Glutamatergic neuron (in vitro differentiated cells): ENCODE measurements around the gene ELN. TPM values are rescaled to one million over a fixed set of nuclear protein-coding genes. Genes with fewer than 3 reads are reported as not detected.

Experiments used
- DNase-seq: peaks from one replicate; pipeline ENCODE4 v3.0.0; 2022
- H3K27ac Mint-ChIP-seq: one replicate; pipeline ENCODE4 v1.8.0; 2020; ENCODE audit warnings: mild to moderate bottlenecking, mixed read lengths, inconsistent platforms; ENCODE audit not compliant: unreplicated experiment
- H3K27me3 Mint-ChIP-seq: one replicate; pipeline ENCODE4 v1.8.0; 2020; ENCODE audit warnings: mild to moderate bottlenecking, moderate library complexity, mixed read lengths, inconsistent platforms; ENCODE audit not compliant: unreplicated experiment
- H3K36me3 Mint-ChIP-seq: one replicate; pipeline ENCODE4 v1.8.0; 2020; ENCODE audit warnings: mild to moderate bottlenecking, mixed read lengths, inconsistent platforms; ENCODE audit not compliant: unreplicated experiment
- H3K4me1 Mint-ChIP-seq: one replicate; pipeline ENCODE4 v1.8.0; 2020; ENCODE audit warnings: mild to moderate bottlenecking, low read depth, mixed read lengths, inconsistent platforms; ENCODE audit not compliant: unreplicated experiment
- H3K4me3 Mint-ChIP-seq: one replicate; pipeline ENCODE4 v1.8.0; 2020; ENCODE audit warnings: mild to moderate bottlenecking, mixed read lengths, inconsistent platforms; ENCODE audit not compliant: unreplicated experiment
- H3K9me3 Mint-ChIP-seq: one replicate; pipeline ENCODE4 v1.8.0; 2020; ENCODE audit warnings: mild to moderate bottlenecking, moderate library complexity, mixed read lengths, inconsistent platforms; ENCODE audit not compliant: unreplicated experiment
- total RNA-seq: library from RNA; stranded (reverse); fragmentation: NEBNext Ultra II Directional; extraction: Animal tissue kit (Norgen Biotek cat#: 25700); gene quantifications from one replicate; pipeline ENCODE4 v1.2.1, GENCODE V29; 2021; ENCODE audit not compliant: unreplicated experiment
- TF ChIP-seq, protein P1 (sequence below): fragments of 200-600 bp; sonication (generic); IDR thresholded peaks from one replicate; pipeline ENCODE4 v1.5.0; 2021; ENCODE audit not compliant: partially characterized antibody, unreplicated experiment

The ELN gene
- total RNA-seq, 1 donor from 2014 or later: 3.7 TPM

DNA sequence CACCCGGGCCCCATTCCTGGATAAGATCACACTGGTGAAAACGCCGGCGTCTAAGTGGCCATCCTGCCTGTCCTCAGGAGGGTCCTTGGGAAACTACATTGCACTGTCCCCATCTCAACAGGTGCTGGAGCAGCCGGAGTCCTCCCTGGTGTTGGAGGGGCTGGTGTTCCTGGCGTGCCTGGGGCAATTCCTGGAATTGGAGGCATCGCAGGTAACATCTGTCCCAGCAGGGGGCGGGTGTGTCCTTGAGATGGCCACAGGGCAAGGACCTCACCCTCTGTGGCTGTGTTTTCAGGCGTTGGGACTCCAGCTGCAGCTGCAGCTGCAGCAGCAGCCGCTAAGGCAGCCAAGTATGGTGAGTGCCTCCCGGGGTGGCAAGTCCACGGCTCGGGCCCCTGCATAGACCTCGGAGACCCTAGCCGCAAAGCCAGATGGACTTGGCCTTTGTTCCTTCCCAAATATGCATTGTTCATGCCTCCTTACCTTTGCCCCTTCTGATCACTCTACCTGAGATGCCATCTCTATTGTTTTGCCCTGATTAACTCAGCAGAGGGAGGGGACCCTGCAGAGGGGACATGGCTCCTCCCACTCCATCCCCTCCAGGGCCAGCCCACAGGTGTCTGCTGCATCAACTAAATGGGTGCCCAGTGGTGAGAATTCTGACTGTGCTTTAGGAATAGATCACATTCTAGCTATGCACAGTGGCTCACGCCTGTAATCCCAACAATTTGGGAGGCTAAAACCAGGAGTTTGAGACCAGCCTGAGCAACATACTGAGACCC, 23.8 kb downstream of the ELN start:
- TF ChIP-seq, protein P1, sequence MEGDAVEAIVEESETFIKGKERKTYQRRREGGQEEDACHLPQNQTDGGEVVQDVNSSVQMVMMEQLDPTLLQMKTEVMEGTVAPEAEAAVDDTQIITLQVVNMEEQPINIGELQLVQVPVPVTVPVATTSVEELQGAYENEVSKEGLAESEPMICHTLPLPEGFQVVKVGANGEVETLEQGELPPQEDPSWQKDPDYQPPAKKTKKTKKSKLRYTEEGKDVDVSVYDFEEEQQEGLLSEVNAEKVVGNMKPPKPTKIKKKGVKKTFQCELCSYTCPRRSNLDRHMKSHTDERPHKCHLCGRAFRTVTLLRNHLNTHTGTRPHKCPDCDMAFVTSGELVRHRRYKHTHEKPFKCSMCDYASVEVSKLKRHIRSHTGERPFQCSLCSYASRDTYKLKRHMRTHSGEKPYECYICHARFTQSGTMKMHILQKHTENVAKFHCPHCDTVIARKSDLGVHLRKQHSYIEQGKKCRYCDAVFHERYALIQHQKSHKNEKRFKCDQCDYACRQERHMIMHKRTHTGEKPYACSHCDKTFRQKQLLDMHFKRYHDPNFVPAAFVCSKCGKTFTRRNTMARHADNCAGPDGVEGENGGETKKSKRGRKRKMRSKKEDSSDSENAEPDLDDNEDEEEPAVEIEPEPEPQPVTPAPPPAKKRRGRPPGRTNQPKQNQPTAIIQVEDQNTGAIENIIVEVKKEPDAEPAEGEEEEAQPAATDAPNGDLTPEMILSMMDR: peak; percentile 35
- Mint-ChIP-seq H3K27me3 (peaks cover 2% of the 10 kb centered on the region), H3K4me3 (no peak overlapping the region), H3K27ac (no peak overlapping the region), H3K36me3 (no peaks in the 10 kb centered on the region), H3K9me3 (no peaks in the 10 kb centered on the region), H3K4me1 (no peaks in the 10 kb centered on the region)
- peak; percentile 62 for DNase-seq

- no peak for DNase-seq
- H3K36me3 Mint-ChIP-seq: no peaks in the 10 kb centered on the region
- H3K27ac Mint-ChIP-seq: no peak overlapping the region
- H3K4me1 Mint-ChIP-seq: no peaks in the 10 kb centered on the region
- TF ChIP-seq, protein P1: no peak
- no peak overlapping the region for H3K4me3 Mint-ChIP-seq
- H3K9me3 Mint-ChIP-seq: no peaks in the 10 kb centered on the region
- peaks cover 2% of the 10 kb centered on the region for H3K27me3 Mint-ChIP-seq
Observed at GRCh38 chr7:74052628-74053027, 24.7 kb downstream of the ELN start.

GRCh38 chr7:74053589-74054186, 25.7 kb downstream of the ELN start:
- Mint-ChIP-seq H3K4me3 (no peak overlapping the region), H3K9me3 (no peaks in the 10 kb centered on the region), H3K4me1 (no peaks in the 10 kb centered on the region), H3K27ac (no peak overlapping the region), H3K27me3 (peaks cover 7% of the 10 kb centered on the region), H3K36me3 (no peaks in the 10 kb centered on the region)
- DNase-seq: no peak
- TF ChIP-seq, protein P1: no peak

DNA sequence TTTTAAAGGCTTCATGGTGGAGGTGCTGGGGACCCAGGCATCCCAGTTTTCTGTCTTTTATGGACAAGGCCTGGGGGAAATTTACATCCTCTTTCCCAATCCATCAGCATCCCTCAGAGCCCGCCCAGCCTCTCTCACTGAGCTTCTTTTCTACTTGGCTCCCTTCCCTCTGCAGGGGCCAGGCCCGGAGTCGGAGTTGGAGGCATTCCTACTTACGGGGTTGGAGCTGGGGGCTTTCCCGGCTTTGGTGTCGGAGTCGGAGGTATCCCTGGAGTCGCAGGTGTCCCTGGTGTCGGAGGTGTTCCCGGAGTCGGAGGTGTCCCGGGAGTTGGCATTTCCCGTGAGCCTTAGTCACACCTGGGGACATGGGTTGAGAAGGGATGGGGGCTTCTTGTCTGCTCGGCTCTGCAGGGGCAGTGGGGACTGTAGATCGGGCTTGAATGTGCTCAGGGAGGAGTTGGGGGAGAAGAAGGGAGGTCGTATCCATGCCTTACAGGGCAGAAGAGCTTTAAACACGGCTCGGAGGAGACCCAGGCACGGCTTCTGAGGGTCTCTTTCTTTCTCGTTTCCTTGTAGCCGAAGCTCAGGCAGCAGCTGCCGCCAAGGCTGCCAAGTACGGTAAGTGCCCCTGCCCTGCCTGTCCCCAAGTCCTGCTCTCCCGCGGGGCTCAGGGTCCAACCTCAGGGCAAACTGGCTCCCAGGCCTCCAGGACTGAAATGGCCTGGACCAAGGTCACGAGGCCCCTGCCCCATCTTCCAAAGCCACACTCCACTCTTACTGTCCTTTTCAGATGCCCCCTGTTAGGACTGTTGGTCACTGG, 28.3 kb downstream of the ELN start:
- Mint-ChIP-seq H3K27me3 (peaks cover 7% of the 10 kb centered on the region), H3K36me3 (no peaks in the 10 kb centered on the region), H3K4me1 (no peaks in the 10 kb centered on the region), H3K27ac (no peak overlapping the region), H3K4me3 (no peak overlapping the region), H3K9me3 (no peaks in the 10 kb centered on the region)
- TF ChIP-seq, protein P1: no peak
- peak; percentile 15 for DNase-seq
